ENCODE data around the gene KCNJ14.

KCNJ14 gene
- total RNA-seq, result 0.08 to 1.7 (median 0.39) reads per million in 17 experiments

DNA sequence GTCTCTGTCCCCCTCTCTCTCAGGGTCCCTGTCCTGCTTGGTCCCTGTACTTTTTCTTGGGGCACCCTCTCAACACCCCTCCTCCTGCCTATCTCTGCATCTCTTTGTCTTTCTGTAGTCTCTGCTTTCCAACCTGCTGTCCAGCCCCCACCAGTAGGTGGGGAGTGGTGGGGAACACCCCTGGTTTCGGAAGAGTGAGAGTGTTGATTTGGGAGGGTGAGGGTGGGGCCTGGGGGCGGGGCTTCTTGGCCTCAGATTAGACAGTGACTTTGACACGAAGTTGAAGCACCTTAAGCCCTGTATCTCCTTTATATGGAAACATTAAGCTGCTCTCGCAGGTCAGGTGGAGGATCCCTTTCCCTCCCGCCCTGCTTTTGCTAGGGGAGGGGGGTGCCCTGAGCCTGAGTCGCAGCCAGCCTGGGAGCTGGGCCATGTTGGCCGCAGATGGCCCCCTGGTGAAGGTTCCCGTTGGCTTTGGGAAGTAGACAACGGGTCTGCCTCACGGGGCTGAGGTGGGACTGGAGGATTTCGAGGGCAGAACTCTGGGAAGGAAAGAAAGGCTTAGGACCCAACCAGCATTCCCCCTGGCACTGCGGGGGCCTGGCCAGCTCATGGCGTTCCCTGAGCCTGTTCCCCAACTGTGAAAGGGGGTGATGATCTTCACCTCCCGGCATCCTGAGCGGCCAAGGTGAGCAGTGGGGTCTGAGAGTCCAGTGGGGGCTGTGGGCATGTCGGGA is at the start of gene KCNJ14:
KCNJ14 (plus strand) TSS at position 404 of the 737 bp plus-strand sequence. CDS start 6,151 bp downstream, outside the sequence.
- DNase-seq, result no peak

DNA sequence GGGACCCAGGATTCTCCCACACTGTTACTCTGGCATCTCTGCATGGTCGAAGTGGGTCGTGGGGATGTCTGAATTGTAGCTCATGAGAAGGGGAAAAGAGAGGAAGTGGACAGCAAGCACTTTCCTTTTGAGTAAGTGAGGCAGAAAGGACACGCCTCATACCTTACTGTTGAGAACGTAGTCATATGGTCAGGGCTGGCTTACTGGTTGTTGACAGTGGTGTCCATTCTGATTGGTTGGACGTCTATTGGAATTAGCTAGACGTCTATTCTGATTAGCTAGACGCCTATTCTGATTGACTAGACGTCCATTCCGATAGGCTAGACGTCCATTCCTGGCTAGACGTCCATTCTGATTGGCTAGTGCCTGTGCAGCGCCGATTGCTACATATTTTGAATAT is 49.5 kb upstream of the KCNJ14 start:
- DNase-seq, result no peak

DNA sequence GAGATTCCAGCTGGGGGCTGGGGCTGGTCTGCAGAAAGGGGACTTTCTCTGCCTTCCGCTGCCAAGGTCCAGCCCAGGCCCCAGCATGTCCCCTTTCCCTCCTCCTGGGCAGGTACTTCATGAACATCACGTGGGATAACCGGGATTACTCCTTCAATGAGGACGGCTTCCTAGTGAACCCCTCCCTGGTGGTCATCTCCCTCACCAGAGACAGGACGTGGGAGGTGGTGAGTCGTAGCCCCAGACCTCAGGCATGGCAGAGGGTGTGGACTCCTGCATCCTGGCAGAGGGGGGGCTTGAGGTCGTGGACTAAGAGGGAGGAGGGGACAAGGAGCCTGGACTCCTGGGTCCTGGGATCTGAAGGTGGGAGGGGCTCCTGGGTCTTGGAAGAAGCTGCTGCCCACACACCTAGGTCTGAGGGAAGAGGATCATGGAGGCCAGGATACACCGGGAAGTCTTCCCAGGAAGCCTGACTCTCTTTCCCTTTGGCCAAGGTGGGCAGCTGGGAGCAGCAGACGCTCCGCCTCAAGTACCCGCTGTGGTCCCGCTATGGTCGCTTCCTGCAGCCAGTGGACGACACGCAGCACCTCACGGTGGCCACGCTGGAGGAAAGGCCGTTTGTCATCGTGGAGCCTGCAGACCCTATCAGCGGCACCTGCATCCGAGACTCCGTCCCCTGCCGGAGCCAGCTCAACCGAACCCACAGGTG is 41.3 kb upstream of the KCNJ14 start:
- DNase-seq, result no peak

DNA sequence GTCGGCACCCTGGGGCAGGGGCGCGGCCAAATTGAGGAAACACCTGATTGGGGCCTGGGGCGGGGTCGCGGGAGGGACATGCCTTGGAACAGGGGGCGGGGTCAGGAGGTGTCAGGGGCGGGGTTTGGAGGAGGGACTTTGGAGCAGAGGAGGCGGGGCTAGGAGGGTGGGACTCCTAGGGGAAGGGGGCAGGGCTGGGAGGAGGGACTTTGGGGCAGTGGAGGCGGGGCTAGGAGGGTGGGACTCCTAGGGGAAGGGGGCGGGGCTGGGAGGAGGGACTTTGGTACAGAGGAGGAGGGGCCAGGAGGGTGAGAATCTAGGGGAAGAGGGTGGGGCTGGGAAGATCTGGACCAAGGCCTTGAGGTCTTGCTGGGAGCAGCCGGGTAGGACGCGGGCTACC is 40.0 kb upstream of the KCNJ14 start:
- peak; percentile 86 to 96 (median 91) for DNase-seq

DNA sequence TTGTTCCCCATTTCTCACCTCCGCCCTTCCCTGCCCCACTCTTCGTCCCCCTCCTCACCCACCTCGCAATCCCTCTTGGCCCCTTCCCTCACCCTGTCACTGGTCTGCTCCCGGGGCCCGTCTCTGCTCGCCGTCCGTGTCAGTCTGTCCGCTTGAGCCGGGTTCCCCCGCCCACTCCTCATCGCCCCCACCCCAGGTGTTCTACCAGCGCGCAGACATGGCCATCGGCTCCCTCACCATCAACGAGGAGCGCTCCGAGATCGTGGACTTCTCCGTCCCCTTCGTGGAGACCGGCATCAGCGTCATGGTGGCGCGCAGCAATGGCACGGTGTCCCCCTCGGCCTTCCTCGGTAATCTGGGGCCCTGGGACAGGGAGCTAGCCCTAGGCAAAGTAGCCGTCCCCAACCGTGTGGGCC is 39.6 kb upstream of the KCNJ14 start:
- no peak for DNase-seq

DNA sequence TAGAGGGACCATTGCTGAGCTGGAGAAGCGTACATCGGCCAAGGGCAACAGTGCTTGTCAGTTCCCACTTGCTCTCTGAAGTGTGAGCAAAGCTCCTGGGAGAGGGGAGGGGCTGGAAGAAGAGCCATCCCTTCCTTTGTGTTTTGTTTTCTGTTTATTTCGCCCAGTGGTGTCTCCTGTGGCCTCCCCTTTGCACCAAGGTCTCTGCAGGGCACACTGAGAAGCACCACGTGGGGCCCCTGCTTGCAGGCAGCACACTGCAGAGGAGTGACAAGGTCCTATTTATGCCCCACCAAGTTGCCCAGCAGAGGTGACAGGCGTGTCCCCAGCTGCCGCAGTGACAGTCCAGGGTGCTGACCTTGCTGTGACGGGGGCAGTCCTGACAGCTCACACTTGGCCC is 38.0 kb upstream of the KCNJ14 start:
- DNase-seq, result no peak

DNA sequence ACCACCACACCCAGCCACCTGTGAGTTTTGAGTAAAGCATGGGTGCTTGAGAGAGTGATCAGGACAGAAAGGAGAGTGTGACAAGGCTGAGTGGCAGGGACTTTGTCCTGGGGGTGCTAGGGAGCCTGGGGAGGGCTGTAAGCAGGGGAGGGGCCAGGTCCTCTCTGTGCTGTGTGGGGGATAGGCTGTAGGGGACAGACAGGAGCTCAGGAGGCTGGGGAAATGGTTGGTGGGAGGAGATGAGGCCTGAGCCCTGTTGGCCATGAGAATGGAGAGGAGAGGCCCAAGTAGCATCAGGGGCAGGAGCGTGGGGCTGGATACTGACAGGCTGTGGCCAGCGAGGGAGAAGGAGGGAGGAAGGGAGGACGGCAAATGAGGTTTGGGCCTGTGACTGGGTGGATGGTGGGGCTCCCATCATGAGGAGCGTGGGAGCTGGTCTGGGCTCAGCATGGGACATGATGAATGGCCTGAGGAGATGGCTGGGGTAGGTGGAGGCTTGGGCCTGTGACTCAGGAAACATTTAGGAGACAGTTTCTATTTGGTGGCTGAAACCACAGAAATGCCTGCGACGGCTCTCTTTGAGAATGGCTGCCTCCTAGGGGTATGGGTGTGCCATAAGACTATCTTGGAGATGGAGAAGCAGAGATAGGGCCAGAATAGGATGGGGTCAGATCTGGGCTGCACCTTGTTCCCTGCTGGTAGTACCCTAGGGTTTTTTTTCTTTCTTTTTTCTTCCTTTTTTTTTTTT is 36.9 kb upstream of the KCNJ14 start:
- DNase-seq, result no peak

DNA sequence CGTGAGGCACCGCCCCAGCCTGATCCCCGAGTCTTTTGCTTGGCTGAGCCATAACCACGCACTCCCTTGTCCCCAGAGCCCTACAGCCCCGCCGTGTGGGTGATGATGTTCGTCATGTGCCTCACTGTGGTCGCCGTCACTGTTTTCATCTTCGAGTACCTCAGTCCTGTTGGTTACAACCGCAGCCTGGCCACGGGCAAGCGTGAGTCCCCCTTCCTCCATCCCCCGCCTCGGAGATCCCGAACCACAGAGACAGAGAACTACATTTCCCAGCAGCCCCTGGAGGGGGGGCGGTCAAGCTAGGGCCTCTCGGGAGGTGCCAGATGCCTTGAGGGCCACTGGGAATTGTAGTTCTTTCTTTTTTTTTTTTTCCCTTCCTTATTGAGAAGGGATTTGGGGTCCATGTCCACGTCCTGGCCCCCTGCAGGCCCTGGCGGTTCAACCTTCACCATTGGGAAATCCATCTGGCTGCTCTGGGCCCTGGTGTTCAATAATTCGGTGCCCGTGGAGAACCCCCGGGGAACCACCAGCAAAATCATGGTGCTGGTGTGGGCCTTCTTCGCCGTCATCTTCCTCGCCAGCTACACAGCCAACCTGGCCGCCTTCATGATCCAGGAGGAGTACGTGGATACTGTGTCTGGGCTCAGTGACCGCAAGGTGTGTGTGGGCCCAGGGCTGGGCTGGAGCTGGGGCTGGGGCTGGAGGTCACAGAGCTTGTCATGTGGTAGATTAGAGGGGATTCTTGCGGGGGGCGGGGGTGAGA is 36.0 kb upstream of the KCNJ14 start:
- DNase-seq, result peak; percentile 69 to 81 (median 74)

DNA sequence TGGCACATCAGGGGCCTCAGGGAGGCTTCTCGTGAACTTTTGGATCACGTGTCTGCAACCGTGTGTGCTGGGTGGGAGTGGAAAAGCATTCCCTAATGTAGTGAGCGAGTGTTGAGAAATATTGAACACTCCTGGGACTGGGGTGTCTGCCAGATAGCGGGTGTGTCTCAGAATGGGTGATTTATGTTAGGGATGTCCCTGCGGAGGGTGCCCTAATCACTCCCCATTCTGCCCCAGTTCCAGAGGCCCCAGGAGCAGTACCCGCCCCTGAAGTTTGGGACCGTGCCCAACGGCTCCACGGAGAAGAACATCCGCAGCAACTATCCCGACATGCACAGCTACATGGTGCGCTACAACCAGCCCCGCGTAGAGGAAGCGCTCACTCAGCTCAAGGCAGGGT is 33.8 kb upstream of the KCNJ14 start:
- DNase-seq, result no peak

DNA sequence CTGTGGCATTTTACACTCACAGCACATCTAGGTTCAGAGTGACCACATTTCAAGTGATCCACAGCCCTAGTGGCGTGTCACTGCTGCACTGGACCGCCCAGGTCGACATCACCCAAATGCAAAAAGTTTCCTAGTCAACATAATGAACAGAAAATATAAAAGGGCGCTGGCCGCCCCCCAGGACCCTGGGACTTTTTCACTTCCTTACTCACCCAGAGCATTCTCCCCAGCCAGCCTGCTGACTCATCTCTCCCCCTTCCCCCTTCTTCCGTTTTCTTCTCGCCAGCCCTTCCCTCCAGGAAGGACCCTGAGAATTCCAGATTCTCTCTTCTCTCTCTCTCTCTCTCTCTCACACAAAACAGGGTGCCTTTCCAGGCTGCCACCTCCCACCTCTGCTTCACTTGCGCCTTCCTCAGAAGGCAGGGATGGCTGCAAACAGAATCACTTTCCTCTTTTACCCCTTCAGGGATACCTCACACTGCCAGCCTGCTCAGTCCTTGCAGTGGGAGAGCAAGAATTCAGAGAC is 30.6 kb upstream of the KCNJ14 start:
- peak; percentile 53 to 78 (median 68) for DNase-seq

DNA sequence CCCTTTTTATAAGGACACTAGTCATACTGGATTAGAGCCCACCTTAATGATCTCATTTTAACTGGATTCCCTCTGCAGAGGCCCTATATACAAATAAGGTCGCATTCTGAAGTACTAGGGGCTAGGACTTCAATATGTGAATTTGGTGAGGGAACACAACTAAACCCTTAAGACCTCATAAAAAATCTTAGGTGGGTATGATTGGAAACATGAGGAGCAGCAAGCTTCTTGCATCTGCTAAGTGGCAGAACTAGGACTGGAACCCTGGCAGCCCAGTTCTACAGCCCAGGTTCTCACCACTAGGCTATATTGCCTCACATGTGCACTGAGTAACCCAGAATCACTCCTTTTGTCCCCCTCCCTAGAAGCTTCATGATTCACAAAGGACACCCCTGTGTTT is 26.7 kb upstream of the KCNJ14 start:
- DNase-seq, result no peak

DNA sequence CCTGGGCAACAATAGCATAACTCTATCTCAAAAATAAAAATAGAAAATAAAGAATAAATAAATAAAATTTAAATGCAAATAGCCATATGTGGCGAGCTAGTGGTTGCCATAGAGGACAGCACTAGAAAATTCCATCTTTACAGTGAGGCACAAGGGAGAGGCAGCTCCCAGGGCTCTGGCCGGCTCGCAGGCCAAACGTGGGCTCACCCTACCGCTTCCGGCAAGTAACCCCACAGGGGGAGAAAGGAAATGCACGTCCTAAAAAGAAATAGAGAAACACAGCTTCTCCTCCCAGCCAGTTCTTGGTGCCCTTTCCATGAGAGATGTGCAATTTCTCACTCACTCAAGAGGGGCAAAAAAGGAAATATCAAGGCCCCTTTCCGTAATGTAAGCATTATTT is 22.0 kb upstream of the KCNJ14 start:
- peak in 3 of 4 experiments; percentile 35 to 51 (median 35) for DNase-seq

DNA sequence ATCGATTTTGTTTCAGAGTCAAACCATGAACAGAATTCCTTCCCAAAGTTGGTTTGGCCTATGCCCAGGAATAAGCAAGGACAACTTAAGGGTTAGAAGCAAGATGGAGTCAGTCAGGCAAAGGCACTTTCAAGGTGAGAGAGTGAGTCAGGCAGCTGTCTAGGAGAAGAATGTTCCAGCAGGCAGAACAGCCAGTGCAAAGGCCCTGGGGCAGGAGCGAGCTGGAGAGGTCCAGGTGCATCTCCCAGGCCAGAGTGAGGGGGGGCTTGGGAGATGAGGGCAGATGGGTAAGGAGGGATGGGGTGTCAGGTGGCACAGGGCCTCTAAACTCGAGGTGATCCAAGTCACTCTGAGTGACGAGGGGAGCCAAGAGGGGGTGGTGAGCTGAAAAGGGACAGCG is 18.8 kb upstream of the KCNJ14 start:
- no peak for DNase-seq

DNA sequence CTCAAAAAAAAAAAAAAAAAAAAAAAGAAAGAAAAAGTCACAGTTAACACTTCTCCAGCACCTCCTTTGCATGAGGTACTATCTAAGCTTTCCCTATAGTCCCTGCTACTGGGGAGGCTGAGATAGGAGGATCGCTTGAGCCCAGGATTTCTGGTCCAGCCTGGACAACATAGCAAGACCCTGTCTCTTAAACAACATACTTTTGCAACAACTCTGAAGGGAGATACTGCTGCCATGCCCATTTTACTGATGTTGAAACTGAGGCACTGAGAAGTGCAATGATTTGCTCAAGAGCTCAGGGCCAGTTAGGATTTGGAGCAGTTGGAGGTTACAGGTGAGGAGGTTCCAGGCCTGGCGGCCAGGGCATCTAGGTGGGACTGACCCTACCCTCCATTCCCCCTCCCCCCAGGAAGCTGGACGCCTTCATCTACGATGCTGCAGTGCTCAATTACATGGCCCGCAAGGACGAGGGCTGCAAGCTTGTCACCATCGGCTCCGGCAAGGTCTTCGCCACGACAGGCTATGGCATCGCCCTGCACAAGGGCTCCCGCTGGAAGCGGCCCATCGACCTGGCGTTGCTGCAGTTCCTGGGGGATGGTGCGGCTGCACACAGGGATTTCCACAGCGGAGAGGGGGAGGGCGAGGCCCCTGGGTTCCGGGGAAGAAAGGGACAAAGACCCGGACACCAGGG is 13.9 kb upstream of the KCNJ14 start:
- DNase-seq, result no peak

DNA sequence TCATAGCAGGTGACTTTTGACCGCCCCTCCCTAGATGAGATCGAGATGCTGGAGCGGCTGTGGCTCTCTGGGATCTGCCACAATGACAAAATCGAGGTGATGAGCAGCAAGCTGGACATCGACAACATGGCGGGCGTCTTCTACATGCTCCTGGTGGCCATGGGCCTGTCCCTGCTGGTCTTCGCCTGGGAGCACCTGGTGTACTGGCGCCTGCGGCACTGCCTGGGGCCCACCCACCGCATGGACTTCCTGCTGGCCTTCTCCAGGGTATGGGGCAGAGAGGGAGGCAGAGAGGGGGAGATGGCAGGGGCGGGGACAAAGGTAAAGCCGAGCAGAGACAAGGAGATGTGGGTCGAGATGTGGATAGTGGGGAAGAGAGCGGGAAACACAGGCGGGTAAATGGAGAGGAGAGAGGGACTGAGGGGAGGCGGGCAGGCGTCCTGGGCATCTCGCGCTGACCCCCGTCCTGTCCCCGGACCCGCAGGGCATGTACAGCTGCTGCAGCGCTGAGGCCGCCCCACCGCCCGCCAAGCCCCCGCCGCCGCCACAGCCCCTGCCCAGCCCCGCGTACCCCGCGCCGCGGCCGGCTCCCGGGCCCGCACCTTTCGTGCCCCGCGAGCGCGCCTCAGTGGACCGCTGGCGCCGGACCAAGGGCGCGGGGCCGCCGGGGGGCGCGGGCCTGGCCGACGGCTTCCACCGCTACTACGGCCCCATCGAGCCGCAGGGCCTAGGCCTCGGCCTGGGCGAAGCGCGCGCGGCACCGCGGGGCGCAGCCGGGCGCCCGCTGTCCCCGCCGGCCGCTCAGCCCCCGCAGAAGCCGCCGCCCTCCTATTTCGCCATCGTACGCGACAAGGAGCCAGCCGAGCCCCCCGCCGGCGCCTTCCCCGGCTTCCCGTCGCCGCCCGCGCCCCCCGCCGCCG is 13.0 kb upstream of the KCNJ14 start:
- DNase-seq, result no peak

DNA sequence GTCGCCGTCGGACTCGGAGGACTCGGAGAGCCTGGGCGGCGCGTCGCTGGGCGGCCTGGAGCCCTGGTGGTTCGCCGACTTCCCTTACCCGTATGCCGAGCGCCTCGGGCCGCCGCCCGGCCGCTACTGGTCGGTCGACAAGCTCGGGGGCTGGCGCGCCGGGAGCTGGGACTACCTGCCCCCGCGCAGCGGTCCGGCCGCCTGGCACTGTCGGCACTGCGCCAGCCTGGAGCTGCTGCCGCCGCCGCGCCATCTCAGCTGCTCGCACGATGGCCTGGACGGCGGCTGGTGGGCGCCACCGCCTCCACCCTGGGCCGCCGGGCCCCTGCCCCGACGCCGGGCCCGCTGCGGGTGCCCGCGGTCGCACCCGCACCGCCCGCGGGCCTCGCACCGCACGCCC is 12.1 kb upstream of the KCNJ14 start:
- peak; percentile 23 to 67 (median 45) for DNase-seq

DNA sequence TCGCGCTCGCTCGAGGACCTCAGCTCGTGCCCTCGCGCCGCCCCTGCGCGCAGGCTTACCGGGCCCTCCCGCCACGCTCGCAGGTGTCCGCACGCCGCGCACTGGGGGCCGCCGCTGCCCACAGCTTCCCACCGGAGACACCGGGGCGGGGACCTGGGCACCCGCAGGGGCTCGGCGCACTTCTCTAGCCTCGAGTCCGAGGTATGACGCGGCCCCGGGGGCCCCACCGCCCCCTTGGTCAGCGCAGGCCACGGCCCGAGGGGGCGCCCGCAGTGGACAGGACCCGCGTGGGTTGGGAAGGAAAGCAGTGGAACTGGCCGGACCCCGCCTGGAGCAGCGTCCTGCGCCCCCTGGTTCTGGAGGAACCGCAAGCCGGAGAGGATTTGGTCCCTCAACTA is 11.6 kb upstream of the KCNJ14 start:
- DNase-seq, result no peak

DNA sequence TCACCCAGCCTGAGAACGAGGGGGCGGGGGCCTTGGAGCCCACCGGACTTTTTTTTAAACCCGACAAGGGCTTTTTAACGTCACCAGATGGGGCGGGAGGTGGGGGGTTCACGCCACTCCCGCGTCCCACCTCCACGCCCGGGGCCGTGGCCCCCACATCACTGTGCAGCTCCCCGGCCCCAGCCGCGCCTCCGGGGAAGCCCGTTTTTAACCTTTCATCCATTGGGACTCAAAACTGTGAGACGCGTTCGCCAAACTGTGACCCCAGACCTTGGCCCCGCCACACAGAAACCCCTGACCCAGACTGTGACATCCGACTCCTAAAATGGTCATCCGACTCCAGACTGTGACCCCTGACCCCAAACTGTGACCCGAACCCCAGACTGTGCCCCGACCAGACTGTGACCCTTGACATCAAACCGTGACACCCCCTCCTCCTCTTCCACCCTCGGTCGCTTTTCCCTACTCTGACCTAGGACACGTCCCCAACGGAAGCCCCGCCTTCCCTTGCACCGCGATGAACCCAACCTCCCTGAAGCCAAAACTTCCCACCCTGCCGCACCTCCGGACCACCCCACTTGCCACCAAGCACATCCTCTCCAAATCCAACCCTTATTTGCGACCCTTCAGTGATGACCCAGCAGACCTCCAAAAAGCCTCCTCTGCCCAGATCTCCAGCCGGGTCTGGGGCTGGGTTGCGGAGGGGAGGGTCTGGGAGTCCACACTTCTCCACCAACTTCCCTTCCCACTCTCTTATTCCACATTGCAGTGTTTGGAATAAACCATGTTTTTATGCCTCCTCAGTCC is 11.0 kb upstream of the KCNJ14 start:
- no peak for DNase-seq

DNA sequence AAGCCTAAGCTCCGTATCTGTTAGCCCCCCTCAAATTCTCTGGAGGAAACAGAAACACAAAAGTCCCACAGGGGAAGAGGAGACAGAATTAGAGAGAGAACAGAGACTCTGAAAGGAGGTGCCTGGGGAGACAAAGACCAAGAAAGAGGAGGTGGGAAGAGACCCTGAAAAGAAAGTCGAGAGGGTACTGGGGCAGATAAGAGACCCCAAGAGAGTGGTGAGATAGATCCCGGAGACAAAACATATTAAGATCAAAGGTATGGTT is 10.5 kb upstream of the KCNJ14 start:
- no peak for DNase-seq

DNA sequence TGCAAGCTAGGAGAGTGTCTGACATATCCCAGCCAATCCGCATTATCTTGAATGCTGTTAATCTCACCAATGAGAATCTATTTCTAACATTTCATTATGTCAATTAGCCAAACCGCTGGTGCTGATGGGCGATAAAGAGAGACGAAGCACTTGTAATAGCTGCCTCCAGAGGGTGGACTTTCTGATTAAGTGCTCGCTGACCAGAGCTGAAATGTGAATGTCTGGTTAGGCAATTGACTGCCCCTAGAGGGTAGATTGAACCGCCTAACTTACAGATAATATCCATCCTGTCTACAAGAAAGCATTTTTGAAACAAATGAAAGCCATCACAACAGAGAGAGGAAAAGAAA is 10.1 kb upstream of the KCNJ14 start:
- DNase-seq, result peak; percentile 66 to 78 (median 71)

Measured in suppressor macrophage (primary cell).